IMR-90 (cell line): ENCODE results near the gene CPTP. TPM values are rescaled to one million over a fixed set of nuclear protein-coding genes. Genes with fewer than 3 reads are reported as not detected.
A peak's percentile ranks its signal among the peaks of the same experiment; 100 is the strongest.

ENCODE experiments used
- ATAC-seq: fragments of 200-7000 bp; cut with Tn5 transposase; 2 replicates; pipeline ENCODE4 v1.9.1; 2020; ENCODE audit warnings: low read depth, mild to moderate bottlenecking, moderate library complexity
- BruUV-seq: library from RNA; stranded (reverse); fragments of 400-500 nt; replicated peaks from 2 replicates; lab custom pipeline; 2021; lab: Mats Ljungman, UMichigan
- CTCF ChIA-PET: fragments of 300-600 bp; formaldehyde crosslinking; extraction: SDS; loops from one replicate; lab custom pipeline; 2021; ENCODE audit warnings: antibody characterized with exemption; lab: Yijun Ruan, JAX
- POLR2A ChIA-PET: fragments of 300-600 bp; sonication (Branson Sonifier 250); formaldehyde crosslinking; loops from one replicate; lab custom pipeline; 2022; ENCODE audit warnings: antibody characterized with exemption; ENCODE audit not compliant: unreplicated experiment; lab: Charles Lee
- DNase-seq: peaks from one replicate; pipeline ENCODE4 v3.0.0; 2013
- H2AFZ ChIP-seq: replicated peaks from 2 replicates; pipeline ENCODE3; 2013; ENCODE audit warnings: low read length, mild to moderate bottlenecking; ENCODE audit not compliant: poor library complexity
- H2AK5ac ChIP-seq: 2 replicates; pipeline ENCODE4 v1.6.1; 2013; ENCODE audit warnings: low read depth, low read length, inconsistent platforms
- H2AK9ac ChIP-seq: replicated peaks from 2 replicates; pipeline ENCODE3; 2013; ENCODE audit warnings: mild to moderate bottlenecking, low read depth, low read length, moderate library complexity; ENCODE audit not compliant: poor library complexity
- H2BK120ac ChIP-seq: 2 replicates; pipeline ENCODE4 v1.6.1; 2013; ENCODE audit warnings: low read depth, low read length, inconsistent platforms
- H2BK15ac ChIP-seq: 3 replicates; pipeline ENCODE4 v1.6.1; 2013; ENCODE audit warnings: low read depth, low read length, inconsistent platforms
- H2BK20ac ChIP-seq: 2 replicates; pipeline ENCODE4 v1.6.1; 2013; ENCODE audit warnings: low read depth, mild to moderate bottlenecking, inconsistent platforms, low read length, moderate library complexity
- H2BK5ac ChIP-seq: 2 replicates; pipeline ENCODE4 v1.6.1; 2013; ENCODE audit warnings: mild to moderate bottlenecking, low read depth, low read length, inconsistent platforms; ENCODE audit not compliant: poor library complexity, severe bottlenecking
- H3K14ac ChIP-seq: replicated peaks from 2 replicates; pipeline ENCODE4 v1.6.1; 2013; ENCODE audit warnings: low read depth, low read length, inconsistent platforms
- H3K18ac ChIP-seq: 2 replicates; pipeline ENCODE4 v1.6.1; 2013; ENCODE audit warnings: low read depth, low read length, control low read depth
- H3K23ac ChIP-seq: 2 replicates; pipeline ENCODE4 v1.6.1; 2013; ENCODE audit warnings: low read depth, low read length, inconsistent platforms
- H3K27ac ChIP-seq: 2 replicates; pipeline ENCODE4 v1.5.1; 2013; ENCODE audit warnings: mild to moderate bottlenecking, control low read depth, low read length; ENCODE audit not compliant: insufficient read depth
- H3K27me3 ChIP-seq: 2 replicates; pipeline ENCODE4 v1.6.1; 2013; ENCODE audit warnings: low read length; ENCODE audit not compliant: control insufficient read depth, insufficient read depth
- H3K36me3 ChIP-seq: 2 replicates; pipeline ENCODE4 v1.6.1; 2013; ENCODE audit warnings: low read length, mixed read lengths; ENCODE audit not compliant: control insufficient read depth, insufficient read depth
- H3K4ac ChIP-seq: 2 replicates; pipeline ENCODE4 v1.6.1; 2013; ENCODE audit warnings: low read depth, low read length, inconsistent platforms
- H3K4me1 ChIP-seq: 2 replicates; pipeline ENCODE4 v1.6.1; 2013; ENCODE audit warnings: low read length, mixed read lengths; ENCODE audit not compliant: control insufficient read depth, insufficient read depth
- H3K4me2 ChIP-seq: 2 replicates; pipeline ENCODE4 v1.6.1; 2013; ENCODE audit warnings: low read depth, mild to moderate bottlenecking, control low read depth, low read length, moderate library complexity
- H3K4me3 ChIP-seq: 2 replicates; pipeline ENCODE4 v1.5.1; 2013; ENCODE audit warnings: low read depth, mild to moderate bottlenecking, control low read depth, low read length, moderate library complexity; ENCODE audit not compliant: insufficient read depth
- H3K56ac ChIP-seq: 2 replicates; pipeline ENCODE4 v1.6.1; 2013; ENCODE audit warnings: low read length, inconsistent platforms; ENCODE audit not compliant: insufficient read depth; ENCODE audit errors: extremely low read depth
- H3K79me1 ChIP-seq, 2 experiments: 2 replicates each; pipeline ENCODE4 v1.6.1; 2013; ENCODE audit warnings: low read length in 2 of 2, inconsistent platforms in 1 of 2, low read depth in 1 of 2
- H3K9ac ChIP-seq: 2 replicates; pipeline ENCODE4 v1.6.1; 2013; ENCODE audit warnings: low read depth, low read length, control low read depth
- H3K9me1 ChIP-seq: 2 replicates; pipeline ENCODE4 v1.6.1; 2013; ENCODE audit warnings: low read length, inconsistent platforms; ENCODE audit not compliant: insufficient read depth
- H3K9me3 ChIP-seq: 2 replicates; pipeline ENCODE4 v1.6.1; 2013; ENCODE audit warnings: low read length; ENCODE audit not compliant: control insufficient read depth, insufficient read depth
- H4K20me1 ChIP-seq: 2 replicates; pipeline ENCODE4 v1.6.1; 2013; ENCODE audit warnings: low read length, inconsistent platforms; ENCODE audit not compliant: insufficient read depth
- H4K5ac ChIP-seq: 2 replicates; pipeline ENCODE4 v1.6.1; 2013; ENCODE audit warnings: mild to moderate bottlenecking, low read depth, low read length, control low read depth
- H4K8ac ChIP-seq, 2 experiments: 2 replicates each; pipeline ENCODE4 v1.6.1; 2013; ENCODE audit warnings: low read depth in 2 of 2, low read length in 2 of 2, control low read depth in 1 of 2, inconsistent platforms in 1 of 2
- H4K91ac ChIP-seq: 2 replicates; pipeline ENCODE4 v1.6.1; 2013; ENCODE audit warnings: low read depth, low read length, inconsistent platforms; ENCODE audit not compliant: insufficient read depth
- CEBPB ChIP-seq: IDR thresholded peaks from 2 replicates; pipeline ENCODE4 v1.6.1; 2012; ENCODE audit warnings: low read depth, low read length, improper control_type of control experiment
- CHD1 ChIP-seq: IDR thresholded peaks from 2 replicates; pipeline ENCODE4 v1.6.1; 2012; ENCODE audit warnings: low read depth, low read length, improper control_type of control experiment
- FOS ChIP-seq: fragments of 150-350 bp; IDR thresholded peaks from 2 replicates; pipeline ENCODE4 v1.6.1; 2016; ENCODE audit warnings: low read depth, low read length
- MAFK ChIP-seq: IDR thresholded peaks from 2 replicates; pipeline ENCODE4 v1.6.1; 2012; ENCODE audit warnings: low read depth, low read length, improper control_type of control experiment
- MAZ ChIP-seq: IDR thresholded peaks from 2 replicates; pipeline ENCODE4 v1.6.1; 2012; ENCODE audit warnings: low read depth, mild to moderate bottlenecking, low read length, improper control_type of control experiment, moderate library complexity, borderline replicate concordance
- MXI1 ChIP-seq: IDR thresholded peaks from 2 replicates; pipeline ENCODE4 v1.6.1; 2012; ENCODE audit warnings: low read depth, mild to moderate bottlenecking, low read length, moderate library complexity, borderline replicate concordance
- NFE2L2 ChIP-seq: fragments of 150-350 bp; IDR thresholded peaks from 2 replicates; pipeline ENCODE4 v1.6.1; 2016; ENCODE audit warnings: low read depth, mild to moderate bottlenecking, low read length
- POLR2A ChIP-seq: IDR thresholded peaks from 2 replicates; pipeline ENCODE4 v1.6.1; 2012; ENCODE audit warnings: mild to moderate bottlenecking, low read depth, low read length
- RAD21 ChIP-seq: IDR thresholded peaks from 2 replicates; pipeline ENCODE4 v1.6.1; 2012; ENCODE audit warnings: low read length, improper control_type of control experiment
- RCOR1 ChIP-seq: IDR thresholded peaks from 2 replicates; pipeline ENCODE4 v1.6.1; 2012; ENCODE audit warnings: mild to moderate bottlenecking, low read length, improper control_type of control experiment; ENCODE audit not compliant: insufficient replicate concordance
- RFX5 ChIP-seq: IDR thresholded peaks from 2 replicates; pipeline ENCODE4 v1.8.0; 2012; ENCODE audit warnings: low read depth, mild to moderate bottlenecking, low read length, moderate library complexity
- SMC3 ChIP-seq: fragments of 150-350 bp; IDR thresholded peaks from 2 replicates; pipeline ENCODE4 v1.6.1; 2016; ENCODE audit warnings: low read depth, mild to moderate bottlenecking, antibody characterized with exemption, low read length, moderate library complexity
- WGBS, 2 experiments: methylation state at CpG; one replicate each; pipeline versions ENCODE4 v1.1.5 to v1.1.7; 2013; ENCODE audit warnings: missing lambda C conversion rate in 2 of 2; ENCODE audit not compliant: insufficient read length in 1 of 2; ENCODE audit errors: extremely low coverage in 2 of 2; 5-methylcytosine and 5-hydroxymethylcytosine counted together
- dilution Hi-C: fragments of 300-500 bp; cut with HindIII; formaldehyde crosslinking; loops from one replicate; pipeline ENCODE4 v1.14.3; 2018; ENCODE audit warnings: low sequenced_read_pairs; ENCODE audit not compliant: unreplicated experiment
- in situ Hi-C: fragments of 300-500 bp; cut with MboI; formaldehyde crosslinking; loops from 3 replicates; pipeline ENCODE4 v1.14.3; 2019; ENCODE audit warnings: low sequenced_read_pairs, inconsistent platforms, mixed read lengths
- intact Hi-C: fragments of 100-400 bp; cut with micrococcal nuclease; formaldehyde crosslinking; loops from 2 replicates; pipeline ENCODE4 v1.10.0; 2022
- polyA plus RNA-seq, 3 experiments: library from polyadenylated mRNA; depleted of rRNA; stranded (reverse); fragments of >200 nt; gene quantifications; 2 replicates each; pipeline ENCODE4 v1.2.3, GENCODE V29; 2012; ENCODE audit warnings: low replicate concordance in 1 of 3
- total RNA-seq: library from RNA; depleted of rRNA; stranded (reverse); fragments of >200 nt; gene quantifications from 2 replicates; pipeline ENCODE4 v1.2.3, GENCODE V29; 2012
- TF ChIP-seq, protein P1 (sequence below): fragments of 150-350 bp; IDR thresholded peaks from 2 replicates; pipeline ENCODE4 v1.6.1; 2016; ENCODE audit warnings: low read depth, mild to moderate bottlenecking, low read length, moderate library complexity, borderline replicate concordance
- TF ChIP-seq, protein P2 (sequence below): conservative IDR thresholded peaks from 2 replicates; pipeline ENCODE4 v1.5.1; 2012; ENCODE audit warnings: mild to moderate bottlenecking, low read depth, low read length, improper control_type of control experiment

CPTP gene
- total and polyA plus RNA-seq, 2 of the 4 experiments (the other 2 are of a cell fraction): 2.7 to 12.1 TPM

DNA sequence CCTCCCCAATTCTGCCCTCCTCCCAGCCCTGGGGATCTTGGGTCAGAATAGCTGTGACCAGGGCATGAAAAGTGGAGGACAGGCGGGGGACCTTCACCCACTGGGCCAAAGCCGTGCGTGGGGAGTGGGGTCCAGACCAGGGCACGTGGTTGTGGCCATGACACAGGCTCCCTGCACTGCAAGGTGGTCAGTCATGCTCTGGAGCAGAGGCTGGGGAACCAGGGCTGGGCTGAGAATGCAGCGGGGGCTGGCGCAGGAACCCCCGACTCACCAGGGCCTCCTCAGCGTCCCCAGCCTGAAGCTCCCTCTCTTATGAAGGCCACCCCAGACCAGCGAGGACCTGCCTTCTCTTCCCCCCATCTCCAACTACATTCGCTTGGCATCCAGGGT is 21.9 kb downstream of the CPTP start:
- dilution Hi-C loops (no loop called here), in situ Hi-C loops (no loop called here), intact Hi-C loops (no loop called here)
- DNase-seq (no peak), ATAC-seq (no peak)
- no peak overlapping the region for H3K14ac ChIP-seq
- no peak overlapping the region for H3K4me2 ChIP-seq
- H2BK5ac ChIP-seq: peak overlapping the region; percentile 40
- no peak overlapping the region for H4K8ac ChIP-seq
- H3K79me1 ChIP-seq: peaks cover 2 to 55% of the 10 kb centered on the region in 2 experiments; a peak in 3 of 4 replicates
- CTCF ChIA-PET: no interaction called here
- no peak overlapping the region for H3K9ac ChIP-seq
- no peak overlapping the region for H2BK15ac ChIP-seq
- TF ChIP-seq, protein P1, sequence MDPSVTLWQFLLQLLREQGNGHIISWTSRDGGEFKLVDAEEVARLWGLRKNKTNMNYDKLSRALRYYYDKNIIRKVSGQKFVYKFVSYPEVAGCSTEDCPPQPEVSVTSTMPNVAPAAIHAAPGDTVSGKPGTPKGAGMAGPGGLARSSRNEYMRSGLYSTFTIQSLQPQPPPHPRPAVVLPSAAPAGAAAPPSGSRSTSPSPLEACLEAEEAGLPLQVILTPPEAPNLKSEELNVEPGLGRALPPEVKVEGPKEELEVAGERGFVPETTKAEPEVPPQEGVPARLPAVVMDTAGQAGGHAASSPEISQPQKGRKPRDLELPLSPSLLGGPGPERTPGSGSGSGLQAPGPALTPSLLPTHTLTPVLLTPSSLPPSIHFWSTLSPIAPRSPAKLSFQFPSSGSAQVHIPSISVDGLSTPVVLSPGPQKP: no peak
- TF ChIP-seq, protein P2, sequence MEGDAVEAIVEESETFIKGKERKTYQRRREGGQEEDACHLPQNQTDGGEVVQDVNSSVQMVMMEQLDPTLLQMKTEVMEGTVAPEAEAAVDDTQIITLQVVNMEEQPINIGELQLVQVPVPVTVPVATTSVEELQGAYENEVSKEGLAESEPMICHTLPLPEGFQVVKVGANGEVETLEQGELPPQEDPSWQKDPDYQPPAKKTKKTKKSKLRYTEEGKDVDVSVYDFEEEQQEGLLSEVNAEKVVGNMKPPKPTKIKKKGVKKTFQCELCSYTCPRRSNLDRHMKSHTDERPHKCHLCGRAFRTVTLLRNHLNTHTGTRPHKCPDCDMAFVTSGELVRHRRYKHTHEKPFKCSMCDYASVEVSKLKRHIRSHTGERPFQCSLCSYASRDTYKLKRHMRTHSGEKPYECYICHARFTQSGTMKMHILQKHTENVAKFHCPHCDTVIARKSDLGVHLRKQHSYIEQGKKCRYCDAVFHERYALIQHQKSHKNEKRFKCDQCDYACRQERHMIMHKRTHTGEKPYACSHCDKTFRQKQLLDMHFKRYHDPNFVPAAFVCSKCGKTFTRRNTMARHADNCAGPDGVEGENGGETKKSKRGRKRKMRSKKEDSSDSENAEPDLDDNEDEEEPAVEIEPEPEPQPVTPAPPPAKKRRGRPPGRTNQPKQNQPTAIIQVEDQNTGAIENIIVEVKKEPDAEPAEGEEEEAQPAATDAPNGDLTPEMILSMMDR: no peak
- TF ChIP-seq SMC3 (no peak), CHD1 (no peak), FOS (no peak), MXI1 (no peak), RAD21 (no peak), RFX5 (no peak), RCOR1 (no peak), MAZ (no peak), MAFK (no peak), CEBPB (no peak), NFE2L2 (no peak), POLR2A (no peak)
- H3K27ac ChIP-seq: no peak overlapping the region
- no peak overlapping the region for H2BK20ac ChIP-seq
- 0 out of 2 replicates have a peak overlapping the region, but pooled peaks have one; percentile 20 for H3K23ac ChIP-seq
- 0 out of 2 replicates have a peak, but pooled peaks cover 3% of the 10 kb centered on the region for H3K9me1 ChIP-seq
- no TSS peak for BruUV-seq
- POLR2A ChIA-PET: interaction anchor here (0.9 kb wide), 1 partner anchor 29 kb away, joined by 3 read pairs; the partner anchor contains the start of gene AURKAIP1
- H3K18ac ChIP-seq: no peak overlapping the region
- H3K4me3 ChIP-seq: no peak overlapping the region
- H3K56ac ChIP-seq: no peak overlapping the region
- H4K5ac ChIP-seq: no peak overlapping the region
- no peak overlapping the region for H2AK9ac ChIP-seq
- H3K4ac ChIP-seq: no peak overlapping the region
- 94% methylated on average over 7 of the region's 10 CpGs; no CpG with 5 or more reads in 1 of the 2 experiments for WGBS, 2 experiments
- H2AFZ ChIP-seq: no peak overlapping the region
- peaks cover 59% of the 10 kb centered on the region for H4K20me1 ChIP-seq
- peaks cover 31% of the 10 kb centered on the region for H3K4me1 ChIP-seq
- no peaks in the 10 kb centered on the region for H3K27me3 ChIP-seq
- H3K9me3 ChIP-seq: no peaks in the 10 kb centered on the region
- peaks cover 4% of the 10 kb centered on the region; the same call in 1 of the 2 replicates for H3K36me3 ChIP-seq
- H2BK120ac ChIP-seq: no peak overlapping the region
- no peak overlapping the region for H2AK5ac ChIP-seq
- H4K91ac ChIP-seq: no peak overlapping the region
